Ovary (tissue), 9 donors: ENCODE results near the gene SPEG. TPM values are rescaled to one million over a fixed set of nuclear protein-coding genes. Genes with fewer than 3 reads are reported as not detected.

Source experiments
- DNase-seq, 5 donors: peaks; one replicate each; pipeline ENCODE4 v3.0.0-alpha.2; 2019 to 2020
- H3K27ac ChIP-seq, 2 donors: fragments of 200-600 bp; one replicate each; pipeline versions ENCODE4 v1.5.1 to v1.8.0; 2019 to 2022
- H3K27me3 ChIP-seq: fragments of 200-600 bp; one replicate; pipeline ENCODE4 v1.8.0; 2022
- H3K36me3 ChIP-seq: fragments of 200-600 bp; sonication (generic); one replicate; pipeline ENCODE4 v1.5.1; 2019
- H3K4me1 ChIP-seq: one replicate; pipeline ENCODE4 v1.8.1; 2013; ENCODE audit warnings: mild to moderate bottlenecking, moderate library complexity; ENCODE audit not compliant: insufficient read depth
- H3K4me3 ChIP-seq: fragments of 200-600 bp; sonication (generic); one replicate; pipeline ENCODE4 v1.5.1; 2017
- H3K9me3 ChIP-seq, 2 donors: fragments of 200-600 bp in 1 of 2; sonication (generic) in 1 of 2; one replicate each; pipeline versions ENCODE4 v1.5.1 to v1.8.1; 2013 to 2019; ENCODE audit warnings: mild to moderate bottlenecking in 1 of 2, moderate library complexity in 1 of 2
- EP300 ChIP-seq: sonication (generic); formaldehyde crosslinking; IDR thresholded peaks from one replicate; pipeline ENCODE4 v1.6.1; 2017; ENCODE audit warnings: antibody characterized with exemption
- POLR2A ChIP-seq: fragments of 450-650 bp; IDR thresholded peaks from one replicate; pipeline ENCODE4 v1.6.1; 2017; ENCODE audit warnings: antibody characterized with exemption, mild to moderate bottlenecking, moderate library complexity
- WGBS, 3 donors: extraction: QIAGEN DNeasy Blood & Tissue Kit in 1 of 3; methylation state at CpG; one replicate each; pipeline versions ENCODE4 v1.1.5 to v1.1.7; 2013 to 2017; 5-methylcytosine and 5-hydroxymethylcytosine counted together
- intact Hi-C, 4 donors: fragments of 100-400 bp; cut with DNase I; formaldehyde crosslinking; loops; one replicate each; pipeline versions ENCODE4 v1.11.0 to v1.15.1; 2022 to 2023
- polyA plus RNA-seq, 2 donors: library from polyadenylated mRNA; stranded (reverse); fragments of 200-250 nt in 1 of 2; fragments of 350-450 nt in 1 of 2; fragmentation: Illumina TruSeq in 1 of 2; extraction: RNeasy Lipid Tissue Mini Kit (QIAGEN cat#74804) in 1 of 2; gene quantifications; one replicate each; pipeline ENCODE4 v1.2.3, GENCODE V29; 2013 to 2014
- total RNA-seq, 7 donors: library from RNA; depleted of rRNA in 2 of 7; stranded (reverse); fragments of >200 nt in 2 of 7; fragmentation: NEBNext Ultra II Directional in 3 of 7; extraction: Animal tissue kit (Norgen Biotek cat#: 25700) in 3 of 7; gene quantifications; one replicate each; pipeline versions ENCODE4 v1.1.0 to v1.2.4, GENCODE V29; 2016 to 2023
- TF ChIP-seq, protein P1 (sequence below), 3 donors: fragments of 450-650 bp in 2 of 3; fragments of 200-600 bp in 1 of 3; IDR thresholded peaks; one replicate each; pipeline versions ENCODE4 v1.5.1 to v1.8.0; 2016 to 2022; ENCODE audit warnings: antibody characterized with exemption in 3 of 3, mild to moderate bottlenecking in 1 of 3
- donor health status: DM: no; HTN: no; CAD: no; lungs with moderate emphysema.
- donor health status: DM: no; HTN: no; CAD: no.
- donor health status: Bipolar disorder and iron deficiency.
- donor health status: DM: yes; HTN: yes; CAD: no.
- donor health status: DM: no; HTN: no; CAD: no.
- donor health status: DM: yes; HTN: yes; CAD: no.

The SPEG gene
- total and polyA plus RNA-seq, 9 donors, result 9.9 to 79.7 (median 29.6) TPM

DNA sequence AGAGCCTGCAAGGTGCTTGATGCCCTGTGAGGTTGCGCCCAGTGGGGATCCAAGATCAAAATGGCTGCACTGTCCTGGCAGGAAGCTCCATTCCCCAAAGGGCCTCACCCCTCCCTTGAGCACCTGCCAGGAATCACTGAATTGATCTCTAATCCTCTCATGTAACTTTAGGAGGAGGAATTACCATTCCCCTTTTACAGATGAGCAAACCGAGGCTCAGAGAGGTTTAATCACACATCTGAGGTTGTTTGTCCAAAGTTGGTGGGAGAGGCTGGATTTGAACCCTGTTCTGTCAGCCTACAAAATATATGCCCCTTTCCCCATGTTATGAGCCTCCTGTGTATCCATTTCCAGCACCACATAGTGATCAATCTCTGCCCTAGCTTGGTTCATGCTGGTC lies 90.2 kb downstream of the SPEG start:
- no peaks in the 10 kb centered on the region for H3K9me3 ChIP-seq
- H3K27ac ChIP-seq, result no peak overlapping the region
- H3K27me3 ChIP-seq, result no peaks in the 10 kb centered on the region
- intact Hi-C loops, result loop anchor here in 3 of 4 donors (2.0 to 10.0 kb wide), 5 partner anchors 42 to 250 kb away; partner anchors contain the start of gene DNAJB2 (in 2 of the 3)
- H3K4me3 ChIP-seq, result no peak overlapping the region
- WGBS, 3 donors, result 88 to 94% (median 90%) methylated on average over 2 of the region's 2 CpGs
- DNase-seq, result no peak
- H3K4me1 ChIP-seq, result no peaks in the 10 kb centered on the region
- no peak for TF ChIP-seq EP300
- TF ChIP-seq, protein P1, sequence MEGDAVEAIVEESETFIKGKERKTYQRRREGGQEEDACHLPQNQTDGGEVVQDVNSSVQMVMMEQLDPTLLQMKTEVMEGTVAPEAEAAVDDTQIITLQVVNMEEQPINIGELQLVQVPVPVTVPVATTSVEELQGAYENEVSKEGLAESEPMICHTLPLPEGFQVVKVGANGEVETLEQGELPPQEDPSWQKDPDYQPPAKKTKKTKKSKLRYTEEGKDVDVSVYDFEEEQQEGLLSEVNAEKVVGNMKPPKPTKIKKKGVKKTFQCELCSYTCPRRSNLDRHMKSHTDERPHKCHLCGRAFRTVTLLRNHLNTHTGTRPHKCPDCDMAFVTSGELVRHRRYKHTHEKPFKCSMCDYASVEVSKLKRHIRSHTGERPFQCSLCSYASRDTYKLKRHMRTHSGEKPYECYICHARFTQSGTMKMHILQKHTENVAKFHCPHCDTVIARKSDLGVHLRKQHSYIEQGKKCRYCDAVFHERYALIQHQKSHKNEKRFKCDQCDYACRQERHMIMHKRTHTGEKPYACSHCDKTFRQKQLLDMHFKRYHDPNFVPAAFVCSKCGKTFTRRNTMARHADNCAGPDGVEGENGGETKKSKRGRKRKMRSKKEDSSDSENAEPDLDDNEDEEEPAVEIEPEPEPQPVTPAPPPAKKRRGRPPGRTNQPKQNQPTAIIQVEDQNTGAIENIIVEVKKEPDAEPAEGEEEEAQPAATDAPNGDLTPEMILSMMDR (IDR thresholded peaks at IDR 0.05), result no peak
- no peak for TF ChIP-seq POLR2A
- H3K36me3 ChIP-seq, result no peaks in the 10 kb centered on the region

DNA sequence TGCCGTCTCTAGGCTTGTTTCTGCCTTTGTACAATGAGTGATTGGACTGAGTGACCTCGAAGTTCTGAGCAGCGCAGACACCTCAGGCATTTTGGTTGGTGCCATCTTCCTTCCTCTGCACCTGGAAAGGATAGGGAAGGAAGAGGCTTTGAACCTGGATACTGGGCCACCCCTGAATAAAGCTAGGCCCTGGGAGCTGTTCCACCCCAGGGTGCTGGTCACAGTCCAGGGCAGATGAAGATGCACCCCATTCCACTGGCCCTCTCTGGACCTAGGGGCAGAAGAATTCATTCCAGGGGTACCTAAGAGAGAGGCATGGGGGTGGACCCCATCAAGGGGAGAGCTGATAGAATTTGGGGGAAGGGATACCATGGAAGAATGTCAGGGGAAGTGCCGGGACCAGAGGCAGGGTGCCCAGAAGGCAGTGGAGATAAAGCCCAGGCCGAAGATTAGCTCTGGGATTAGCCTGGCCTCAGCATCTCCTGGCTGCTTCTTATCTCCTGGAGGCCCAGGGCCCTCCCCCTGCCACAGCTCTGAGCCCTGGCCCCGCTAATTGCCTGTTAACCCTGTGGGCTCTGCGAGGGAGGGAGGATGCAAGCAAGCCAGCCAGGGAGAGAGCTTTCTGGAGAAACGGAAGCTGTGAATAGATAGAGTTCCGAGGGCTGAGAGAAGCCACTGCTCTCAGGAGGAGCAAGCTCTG lies 91.0 kb downstream of the SPEG start:
- Histone ChIP-seq H3K4me1 (no peaks in the 10 kb centered on the region), H3K27me3 (no peaks in the 10 kb centered on the region), H3K4me3 (no peak overlapping the region), H3K36me3 (no peaks in the 10 kb centered on the region), H3K9me3 (no peaks in the 10 kb centered on the region), H3K27ac (no peak overlapping the region)
- TF ChIP-seq EP300 (no peak), POLR2A (no peak)
- no peak for DNase-seq
- 34 to 53% (median 47%) methylated on average over 9 of the region's 9 CpGs for WGBS, 3 donors
- intact Hi-C loops, result loop anchor here in 3 of 4 donors (2.0 to 10.0 kb wide), 5 partner anchors 43 to 251 kb away; partner anchors contain the start of gene DNAJB2 (in 2 of the 3)

DNA sequence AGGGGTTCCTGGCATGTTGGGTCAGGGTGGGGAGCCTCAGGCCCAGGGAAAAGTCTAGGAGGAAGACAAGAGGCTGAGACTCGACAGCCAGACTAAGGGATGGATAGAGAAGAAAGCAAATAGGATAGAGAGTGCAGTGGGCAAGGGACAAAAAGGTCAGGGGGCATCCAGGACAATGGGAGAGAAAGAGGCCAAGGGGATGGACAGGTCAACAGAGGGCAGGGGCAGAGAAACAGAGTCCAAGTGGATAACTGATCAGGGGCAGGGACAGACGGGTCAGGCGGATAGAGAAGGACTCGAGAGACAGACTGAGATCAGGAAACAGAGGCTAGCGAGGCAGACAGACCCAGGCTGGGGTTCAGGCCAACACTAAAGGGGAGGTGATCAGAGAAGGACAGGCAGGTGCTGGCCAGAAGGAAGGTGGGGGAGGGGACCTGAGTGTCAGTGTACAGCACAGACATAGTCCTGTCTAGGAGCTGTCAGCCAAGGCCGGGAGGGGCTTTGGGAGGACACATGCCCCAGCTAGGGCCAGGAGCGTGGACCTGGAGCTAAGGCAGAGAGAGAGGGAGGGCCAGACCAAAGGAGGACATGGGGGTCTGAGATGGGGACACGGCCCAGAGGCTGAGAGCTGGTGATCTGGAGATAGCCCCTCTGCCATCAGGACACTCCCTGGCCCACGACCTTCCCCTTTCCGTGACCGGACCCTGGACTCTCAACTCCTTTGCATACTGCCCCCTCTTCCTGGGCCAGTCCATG lies 91.9 kb downstream of the SPEG start:
- H3K9me3 ChIP-seq, result no peaks in the 10 kb centered on the region

DNA sequence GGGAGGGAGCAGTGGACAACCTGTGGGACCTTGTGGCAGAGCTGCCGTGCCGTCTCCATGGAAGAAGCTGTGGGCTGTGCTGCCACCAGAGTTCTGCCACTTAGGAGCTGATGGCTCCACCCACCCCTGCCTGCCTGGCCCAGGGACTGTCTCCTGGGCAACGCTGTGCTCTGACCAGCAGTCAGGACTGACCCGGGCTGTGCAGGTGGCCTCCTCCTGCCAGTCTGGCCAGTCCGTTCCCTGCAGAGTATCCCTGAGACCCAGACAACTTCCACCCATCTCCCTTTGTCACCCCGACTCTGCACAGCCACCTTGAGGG lies 92.4 kb downstream of the SPEG start:
- no peak overlapping the region for H3K4me3 ChIP-seq
- H3K4me1 ChIP-seq, result no peaks in the 10 kb centered on the region
- H3K9me3 ChIP-seq, result no peaks in the 10 kb centered on the region
- TF ChIP-seq, protein P1 (IDR thresholded peaks at IDR 0.05), result no peak
- TF ChIP-seq EP300 (no peak), POLR2A (no peak)
- DNase-seq, result no peak
- WGBS, 3 donors, result 49 to 66% (median 57%) methylated on average over 6 of the region's 6 CpGs
- H3K36me3 ChIP-seq, result no peaks in the 10 kb centered on the region
- intact Hi-C loops, result loop anchor here in 3 of 4 donors (2.0 to 10.0 kb wide), 4 partner anchors 52 to 252 kb away; partner anchors contain the start of gene DNAJB2 (in 2 of the 3)
- no peaks in the 10 kb centered on the region for H3K27me3 ChIP-seq
- no peak overlapping the region for H3K27ac ChIP-seq

More for the DNA sequence above, 91.9 kb downstream of the SPEG start:
- Histone ChIP-seq H3K4me1 (no peaks in the 10 kb centered on the region), H3K4me3 (no peak overlapping the region), H3K27me3 (no peaks in the 10 kb centered on the region), H3K27ac (no peak overlapping the region), H3K36me3 (no peaks in the 10 kb centered on the region)
- intact Hi-C loops, result loop anchor here in 3 of 4 donors (2.0 to 10.0 kb wide), 4 partner anchors 52 to 252 kb away; partner anchors contain the start of gene DNAJB2 (in 2 of the 3)
- WGBS, 3 donors, result 65 to 70% (median 69%) methylated on average over 11 of the region's 11 CpGs
- TF ChIP-seq POLR2A (no peak), EP300 (no peak)
- TF ChIP-seq, protein P1 (IDR thresholded peaks at IDR 0.05), result no peak
- DNase-seq, result no peak
